Measurements from ENCODE around the gene SGMS2.

The SGMS2 gene

DNA sequence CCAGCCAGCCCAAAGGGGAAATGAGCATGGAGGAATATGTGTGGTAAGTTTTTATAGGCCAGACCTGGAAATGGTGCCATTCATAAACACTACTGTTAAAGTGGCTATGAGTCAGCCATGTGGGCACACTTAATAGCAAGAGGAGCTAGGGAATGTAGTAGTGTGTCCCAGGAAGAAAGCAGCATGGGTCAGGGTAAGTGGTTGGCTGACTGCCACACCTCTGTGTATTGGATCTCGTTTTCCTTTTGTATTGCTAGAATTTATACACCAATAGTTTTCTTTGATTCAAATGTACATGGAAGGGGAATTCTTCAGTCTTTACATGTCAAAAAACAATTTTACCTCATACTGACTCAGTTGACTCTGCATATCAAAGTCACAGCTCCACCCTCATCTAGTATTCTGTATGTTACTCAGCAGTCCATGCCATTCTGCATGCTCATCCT lies 22.9 kb upstream of the SGMS2 start:
- Histone ChIP-seq H3K4me3 (ENCODE audit: insufficient read depth, low read depth, low read length, poor library complexity, severe bottlenecking) (no peak overlapping the region), H3K27me3 (replicated peaks; ENCODE audit: control insufficient read depth, insufficient read depth, low read length, poor library complexity, severe bottlenecking) (no peaks in the 10 kb centered on the region), H3K27ac (ENCODE audit: insufficient read depth, low read length, poor library complexity, severe bottlenecking) (no peak overlapping the region), H3K36me3 (ENCODE audit: control insufficient read depth, insufficient read depth, low read length) (no peaks in the 10 kb centered on the region), H3K9me3 (ENCODE audit: control insufficient read depth, low read length) (no peaks in the 10 kb centered on the region), H3K4me1 (ENCODE audit: control insufficient read depth, insufficient read depth, low read length, poor library complexity, severe bottlenecking) (no peaks in the 10 kb centered on the region)
- no peak for DNase-seq

DNA sequence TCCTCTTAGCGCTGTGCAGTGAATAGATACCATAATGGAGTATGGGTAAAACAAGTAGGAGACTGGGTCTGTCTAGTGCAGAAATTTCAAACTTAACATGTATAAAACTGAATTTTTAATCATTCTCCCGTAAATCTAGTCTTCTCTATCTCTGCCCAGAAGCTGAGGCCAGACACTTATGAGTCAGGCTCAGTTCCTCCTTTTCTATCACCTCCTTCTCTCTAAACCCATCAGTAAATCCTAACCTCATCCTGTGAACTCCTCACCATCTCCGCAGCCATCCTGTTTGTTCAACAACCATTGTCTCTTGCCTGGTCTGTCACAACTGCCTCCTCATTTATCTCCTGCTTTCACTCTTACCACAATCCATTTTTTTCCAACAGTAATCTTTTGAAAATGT lies 19.8 kb upstream of the SGMS2 start:
- H3K9me3 ChIP-seq (ENCODE audit: control insufficient read depth, low read length): no peaks in the 10 kb centered on the region
- no peaks in the 10 kb centered on the region for H3K4me1 ChIP-seq (ENCODE audit: control insufficient read depth, insufficient read depth, low read length, poor library complexity, severe bottlenecking)
- DNase-seq: no peak
- H3K27me3 ChIP-seq (replicated peaks; ENCODE audit: control insufficient read depth, insufficient read depth, low read length, poor library complexity, severe bottlenecking): no peaks in the 10 kb centered on the region
- H3K4me3 ChIP-seq (ENCODE audit: insufficient read depth, low read depth, low read length, poor library complexity, severe bottlenecking): no peak overlapping the region
- no peak overlapping the region for H3K27ac ChIP-seq (ENCODE audit: insufficient read depth, low read length, poor library complexity, severe bottlenecking)
- H3K36me3 ChIP-seq (ENCODE audit: control insufficient read depth, insufficient read depth, low read length): no peaks in the 10 kb centered on the region

- no peaks in the 10 kb centered on the region for H3K4me1 ChIP-seq (ENCODE audit: control insufficient read depth, insufficient read depth, low read length, poor library complexity, severe bottlenecking)
- H3K9me3 ChIP-seq (ENCODE audit: control insufficient read depth, low read length): no peaks in the 10 kb centered on the region
- DNase-seq: no peak
- no peaks in the 10 kb centered on the region for H3K27me3 ChIP-seq (replicated peaks; ENCODE audit: control insufficient read depth, insufficient read depth, low read length, poor library complexity, severe bottlenecking)
- H3K4me3 ChIP-seq (ENCODE audit: insufficient read depth, low read depth, low read length, poor library complexity, severe bottlenecking): no peak overlapping the region
- no peaks in the 10 kb centered on the region for H3K36me3 ChIP-seq (ENCODE audit: control insufficient read depth, insufficient read depth, low read length)
- H3K27ac ChIP-seq (ENCODE audit: insufficient read depth, low read length, poor library complexity, severe bottlenecking): no peak overlapping the region
Observed at GRCh38 chr4:107806196-107806595, 18.5 kb upstream of the SGMS2 start.

- H3K9me3 ChIP-seq (ENCODE audit: control insufficient read depth, low read length): no peaks in the 10 kb centered on the region
- H3K36me3 ChIP-seq (ENCODE audit: control insufficient read depth, insufficient read depth, low read length): no peaks in the 10 kb centered on the region
- H3K4me1 ChIP-seq (ENCODE audit: control insufficient read depth, insufficient read depth, low read length, poor library complexity, severe bottlenecking): no peaks in the 10 kb centered on the region
- no peak overlapping the region for H3K4me3 ChIP-seq (ENCODE audit: insufficient read depth, low read depth, low read length, poor library complexity, severe bottlenecking)
- DNase-seq: no peak
- no peak overlapping the region for H3K27ac ChIP-seq (ENCODE audit: insufficient read depth, low read length, poor library complexity, severe bottlenecking)
- no peaks in the 10 kb centered on the region for H3K27me3 ChIP-seq (replicated peaks; ENCODE audit: control insufficient read depth, insufficient read depth, low read length, poor library complexity, severe bottlenecking)
Observed at GRCh38 chr4:107808572-107808971, 16.2 kb upstream of the SGMS2 start.

- H3K9me3 ChIP-seq (ENCODE audit: control insufficient read depth, low read length): no peaks in the 10 kb centered on the region
- H3K27me3 ChIP-seq (replicated peaks; ENCODE audit: control insufficient read depth, insufficient read depth, low read length, poor library complexity, severe bottlenecking): no peaks in the 10 kb centered on the region
- no peaks in the 10 kb centered on the region for H3K4me1 ChIP-seq (ENCODE audit: control insufficient read depth, insufficient read depth, low read length, poor library complexity, severe bottlenecking)
- no peak overlapping the region for H3K27ac ChIP-seq (ENCODE audit: insufficient read depth, low read length, poor library complexity, severe bottlenecking)
- H3K36me3 ChIP-seq (ENCODE audit: control insufficient read depth, insufficient read depth, low read length): no peaks in the 10 kb centered on the region
- no peak for DNase-seq
- no peak overlapping the region for H3K4me3 ChIP-seq (ENCODE audit: insufficient read depth, low read depth, low read length, poor library complexity, severe bottlenecking)
Observed at GRCh38 chr4:107809210-107809609, 15.5 kb upstream of the SGMS2 start.

DNA sequence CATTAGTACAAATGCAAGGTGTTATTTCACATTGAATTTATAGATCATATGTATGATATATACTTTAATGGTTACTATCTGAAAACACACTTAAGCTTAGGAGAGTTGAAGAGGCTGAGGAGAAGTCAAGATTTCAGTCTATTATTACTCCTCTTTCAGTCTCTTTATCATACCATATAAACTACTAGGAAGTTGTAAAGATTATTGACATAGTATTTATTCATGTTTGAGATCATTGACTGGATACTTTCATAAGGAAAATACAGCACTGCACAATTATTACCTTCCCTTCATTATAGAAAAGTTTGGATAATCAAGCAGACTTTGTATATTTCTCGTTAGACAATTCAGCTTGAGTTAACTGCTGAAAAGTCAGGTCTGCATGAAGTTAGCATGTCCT lies 10.0 kb upstream of the SGMS2 start:
- Histone ChIP-seq H3K27ac (ENCODE audit: insufficient read depth, low read length, poor library complexity, severe bottlenecking) (no peak overlapping the region), H3K4me3 (ENCODE audit: insufficient read depth, low read depth, low read length, poor library complexity, severe bottlenecking) (no peak overlapping the region), H3K9me3 (ENCODE audit: control insufficient read depth, low read length) (no peaks in the 10 kb centered on the region), H3K27me3 (replicated peaks; ENCODE audit: control insufficient read depth, insufficient read depth, low read length, poor library complexity, severe bottlenecking) (no peaks in the 10 kb centered on the region), H3K4me1 (ENCODE audit: control insufficient read depth, insufficient read depth, low read length, poor library complexity, severe bottlenecking) (no peaks in the 10 kb centered on the region), H3K36me3 (ENCODE audit: control insufficient read depth, insufficient read depth, low read length) (no peaks in the 10 kb centered on the region)
- DNase-seq: no peak

DNA sequence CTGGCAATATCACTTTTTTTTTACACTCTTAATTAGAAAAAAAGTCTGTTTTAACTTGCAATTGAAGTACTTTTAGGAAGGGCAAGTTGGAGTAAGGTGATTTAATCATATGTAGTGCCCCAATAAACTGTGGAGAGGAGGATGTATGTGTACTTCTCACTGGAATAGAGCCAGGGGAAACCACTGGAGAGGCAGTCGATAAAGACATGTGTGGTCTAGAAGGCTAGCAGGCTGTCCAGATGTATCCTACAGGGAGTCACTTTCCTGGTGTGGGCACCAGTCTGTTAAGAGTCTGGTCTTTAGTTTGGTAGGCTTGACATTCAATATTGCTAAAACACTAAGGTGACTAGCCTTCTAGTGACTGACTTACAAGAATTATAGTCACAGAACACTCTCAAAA lies 9.6 kb upstream of the SGMS2 start:
- H3K4me3 ChIP-seq (ENCODE audit: insufficient read depth, low read depth, low read length, poor library complexity, severe bottlenecking): no peak overlapping the region
- no peaks in the 10 kb centered on the region for H3K36me3 ChIP-seq (ENCODE audit: control insufficient read depth, insufficient read depth, low read length)
- H3K27me3 ChIP-seq (replicated peaks; ENCODE audit: control insufficient read depth, insufficient read depth, low read length, poor library complexity, severe bottlenecking): no peaks in the 10 kb centered on the region
- H3K4me1 ChIP-seq (ENCODE audit: control insufficient read depth, insufficient read depth, low read length, poor library complexity, severe bottlenecking): no peaks in the 10 kb centered on the region
- H3K9me3 ChIP-seq (ENCODE audit: control insufficient read depth, low read length): no peaks in the 10 kb centered on the region
- no peak overlapping the region for H3K27ac ChIP-seq (ENCODE audit: insufficient read depth, low read length, poor library complexity, severe bottlenecking)
- DNase-seq: no peak

DNA sequence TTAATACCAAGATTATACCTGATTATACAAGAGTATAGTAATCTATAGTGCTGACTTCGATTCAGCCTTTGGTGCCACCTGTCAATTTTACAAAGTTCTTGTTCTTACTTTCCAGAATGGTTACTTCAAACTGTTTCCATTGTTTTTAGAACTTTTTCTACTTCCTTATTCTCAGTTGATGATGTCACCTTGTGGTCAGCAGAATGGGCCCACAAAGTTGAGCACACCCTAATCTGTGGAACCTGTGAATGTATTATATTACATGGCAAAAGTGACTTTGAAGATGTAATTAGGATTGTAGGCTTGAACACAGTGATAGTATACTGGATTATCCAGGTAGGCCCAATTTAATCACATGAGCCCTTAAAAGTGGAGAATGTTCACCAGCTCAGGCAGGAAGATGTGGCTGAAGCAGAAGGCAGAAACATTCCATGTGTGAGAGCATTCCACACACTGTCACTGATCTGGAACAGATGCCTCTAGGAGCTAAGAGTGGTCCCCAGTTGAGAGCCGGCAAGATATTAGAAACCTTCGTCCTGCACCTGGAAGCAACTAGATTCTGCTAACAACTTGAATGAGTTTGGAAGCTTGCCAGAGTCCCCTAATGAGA lies 6.3 kb upstream of the SGMS2 start:
- DNase-seq: no peak
- H3K4me3 ChIP-seq (ENCODE audit: insufficient read depth, low read depth, low read length, poor library complexity, severe bottlenecking): no peak overlapping the region
- H3K36me3 ChIP-seq (ENCODE audit: control insufficient read depth, insufficient read depth, low read length): no peaks in the 10 kb centered on the region
- H3K27ac ChIP-seq (ENCODE audit: insufficient read depth, low read length, poor library complexity, severe bottlenecking): no peak overlapping the region
- no peaks in the 10 kb centered on the region for H3K9me3 ChIP-seq (ENCODE audit: control insufficient read depth, low read length)
- H3K27me3 ChIP-seq (replicated peaks; ENCODE audit: control insufficient read depth, insufficient read depth, low read length, poor library complexity, severe bottlenecking): peaks cover under 1% of the 10 kb centered on the region
- H3K4me1 ChIP-seq (ENCODE audit: control insufficient read depth, insufficient read depth, low read length, poor library complexity, severe bottlenecking): no peaks in the 10 kb centered on the region

- Histone ChIP-seq H3K27me3 (replicated peaks; ENCODE audit: control insufficient read depth, insufficient read depth, low read length, poor library complexity, severe bottlenecking) (peaks cover 8% of the 10 kb centered on the region), H3K9me3 (ENCODE audit: control insufficient read depth, low read length) (no peaks in the 10 kb centered on the region), H3K4me1 (ENCODE audit: control insufficient read depth, insufficient read depth, low read length, poor library complexity, severe bottlenecking) (peaks cover 11% of the 10 kb centered on the region), H3K27ac (ENCODE audit: insufficient read depth, low read length, poor library complexity, severe bottlenecking) (no peak overlapping the region), H3K36me3 (ENCODE audit: control insufficient read depth, insufficient read depth, low read length) (no peaks in the 10 kb centered on the region), H3K4me3 (ENCODE audit: insufficient read depth, low read depth, low read length, poor library complexity, severe bottlenecking) (no peak overlapping the region)
- no peak for DNase-seq
Observed at GRCh38 chr4:107823870-107824349, 822 bp upstream of the SGMS2 start.

DNA sequence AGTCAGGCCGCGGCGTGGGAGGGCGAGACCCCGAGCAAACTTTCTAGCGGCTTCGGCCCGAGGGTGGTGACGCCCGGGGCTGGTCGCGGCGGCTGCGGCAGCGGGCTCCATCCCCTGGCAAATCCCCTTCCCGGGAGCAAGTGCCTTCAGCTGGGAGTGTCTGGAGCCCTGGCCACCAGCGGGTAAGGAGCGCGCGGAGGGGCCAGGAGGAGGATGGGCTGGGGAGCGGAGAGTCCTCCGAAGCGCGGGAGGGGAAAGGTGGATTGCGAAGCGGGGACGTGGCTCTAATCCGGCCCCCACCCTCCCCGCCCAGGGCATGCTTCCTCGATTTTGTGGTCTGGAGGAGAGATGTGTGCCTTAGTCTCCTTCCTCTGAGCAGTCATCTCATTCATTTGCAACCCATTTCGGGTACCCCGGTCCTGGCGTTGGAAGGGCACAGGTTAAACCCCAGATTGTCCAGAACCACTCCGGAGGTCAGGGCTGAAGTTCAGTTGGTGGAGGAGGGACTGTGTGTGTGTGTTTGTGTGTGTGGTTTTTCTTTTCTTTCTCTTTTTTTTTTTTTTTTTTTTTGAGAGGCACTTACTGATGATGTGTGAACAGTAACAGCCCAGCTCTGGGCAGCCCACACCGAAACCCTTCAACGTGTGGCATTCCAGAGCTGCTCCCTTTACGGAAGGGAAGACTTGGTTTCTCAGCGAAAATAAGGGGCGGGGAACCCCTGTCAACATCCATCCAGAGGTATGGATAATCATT lies 516 bp downstream of the SGMS2 start:
- Histone ChIP-seq H3K9me3 (ENCODE audit: control insufficient read depth, low read length) (no peaks in the 10 kb centered on the region), H3K27ac (ENCODE audit: insufficient read depth, low read length, poor library complexity, severe bottlenecking) (no peak overlapping the region), H3K4me1 (ENCODE audit: control insufficient read depth, insufficient read depth, low read length, poor library complexity, severe bottlenecking) (peaks cover 11% of the 10 kb centered on the region), H3K4me3 (ENCODE audit: insufficient read depth, low read depth, low read length, poor library complexity, severe bottlenecking) (no peak overlapping the region), H3K27me3 (replicated peaks; ENCODE audit: control insufficient read depth, insufficient read depth, low read length, poor library complexity, severe bottlenecking) (peaks cover 8% of the 10 kb centered on the region), H3K36me3 (ENCODE audit: control insufficient read depth, insufficient read depth, low read length) (no peaks in the 10 kb centered on the region)
- DNase-seq: no peak

Measured in effector memory CD4-positive, alpha-beta T cell (primary cell).